IMR-90 (cell line): ENCODE results near the gene SLC18A3. TPM values are rescaled to one million over a fixed set of nuclear protein-coding genes. Genes with fewer than 3 reads are reported as not detected.

ENCODE experiments used
- ATAC-seq: fragments of 200-7000 bp; cut with Tn5 transposase; 2 replicates; pipeline ENCODE4 v1.9.1; 2020; ENCODE audit warnings: low read depth, mild to moderate bottlenecking, moderate library complexity
- BruUV-seq: library from RNA; stranded (reverse); fragments of 400-500 nt; replicated peaks from 2 replicates; lab custom pipeline; 2021; lab: Mats Ljungman, UMichigan
- CTCF ChIA-PET: fragments of 300-600 bp; formaldehyde crosslinking; extraction: SDS; loops from one replicate; lab custom pipeline; 2021; ENCODE audit warnings: antibody characterized with exemption; lab: Yijun Ruan, JAX
- POLR2A ChIA-PET: fragments of 300-600 bp; sonication (Branson Sonifier 250); formaldehyde crosslinking; loops from one replicate; lab custom pipeline; 2022; ENCODE audit warnings: antibody characterized with exemption; ENCODE audit not compliant: unreplicated experiment; lab: Charles Lee
- DNase-seq: peaks from one replicate; pipeline ENCODE4 v3.0.0; 2013
- H2AFZ ChIP-seq: replicated peaks from 2 replicates; pipeline ENCODE3; 2013; ENCODE audit warnings: low read length, mild to moderate bottlenecking; ENCODE audit not compliant: poor library complexity
- H2AK5ac ChIP-seq: 2 replicates; pipeline ENCODE4 v1.6.1; 2013; ENCODE audit warnings: low read depth, low read length, inconsistent platforms
- H2AK9ac ChIP-seq: replicated peaks from 2 replicates; pipeline ENCODE3; 2013; ENCODE audit warnings: mild to moderate bottlenecking, low read depth, low read length, moderate library complexity; ENCODE audit not compliant: poor library complexity
- H2BK120ac ChIP-seq: 2 replicates; pipeline ENCODE4 v1.6.1; 2013; ENCODE audit warnings: low read depth, low read length, inconsistent platforms
- H2BK15ac ChIP-seq: 3 replicates; pipeline ENCODE4 v1.6.1; 2013; ENCODE audit warnings: low read depth, low read length, inconsistent platforms
- H2BK20ac ChIP-seq: 2 replicates; pipeline ENCODE4 v1.6.1; 2013; ENCODE audit warnings: low read depth, mild to moderate bottlenecking, inconsistent platforms, low read length, moderate library complexity
- H2BK5ac ChIP-seq: 2 replicates; pipeline ENCODE4 v1.6.1; 2013; ENCODE audit warnings: mild to moderate bottlenecking, low read depth, low read length, inconsistent platforms; ENCODE audit not compliant: poor library complexity, severe bottlenecking
- H3K14ac ChIP-seq: replicated peaks from 2 replicates; pipeline ENCODE4 v1.6.1; 2013; ENCODE audit warnings: low read depth, low read length, inconsistent platforms
- H3K18ac ChIP-seq: 2 replicates; pipeline ENCODE4 v1.6.1; 2013; ENCODE audit warnings: low read depth, low read length, control low read depth
- H3K23ac ChIP-seq: 2 replicates; pipeline ENCODE4 v1.6.1; 2013; ENCODE audit warnings: low read depth, low read length, inconsistent platforms
- H3K27ac ChIP-seq: 2 replicates; pipeline ENCODE4 v1.5.1; 2013; ENCODE audit warnings: mild to moderate bottlenecking, control low read depth, low read length; ENCODE audit not compliant: insufficient read depth
- H3K27me3 ChIP-seq: 2 replicates; pipeline ENCODE4 v1.6.1; 2013; ENCODE audit warnings: low read length; ENCODE audit not compliant: control insufficient read depth, insufficient read depth
- H3K36me3 ChIP-seq: 2 replicates; pipeline ENCODE4 v1.6.1; 2013; ENCODE audit warnings: low read length, mixed read lengths; ENCODE audit not compliant: control insufficient read depth, insufficient read depth
- H3K4ac ChIP-seq: 2 replicates; pipeline ENCODE4 v1.6.1; 2013; ENCODE audit warnings: low read depth, low read length, inconsistent platforms
- H3K4me1 ChIP-seq: 2 replicates; pipeline ENCODE4 v1.6.1; 2013; ENCODE audit warnings: low read length, mixed read lengths; ENCODE audit not compliant: control insufficient read depth, insufficient read depth
- H3K4me2 ChIP-seq: 2 replicates; pipeline ENCODE4 v1.6.1; 2013; ENCODE audit warnings: low read depth, mild to moderate bottlenecking, control low read depth, low read length, moderate library complexity
- H3K4me3 ChIP-seq: 2 replicates; pipeline ENCODE4 v1.5.1; 2013; ENCODE audit warnings: low read depth, mild to moderate bottlenecking, control low read depth, low read length, moderate library complexity; ENCODE audit not compliant: insufficient read depth
- H3K56ac ChIP-seq: 2 replicates; pipeline ENCODE4 v1.6.1; 2013; ENCODE audit warnings: low read length, inconsistent platforms; ENCODE audit not compliant: insufficient read depth; ENCODE audit errors: extremely low read depth
- H3K79me1 ChIP-seq, 2 experiments: 2 replicates each; pipeline ENCODE4 v1.6.1; 2013; ENCODE audit warnings: low read length in 2 of 2, inconsistent platforms in 1 of 2, low read depth in 1 of 2
- H3K9ac ChIP-seq: 2 replicates; pipeline ENCODE4 v1.6.1; 2013; ENCODE audit warnings: low read depth, low read length, control low read depth
- H3K9me1 ChIP-seq: 2 replicates; pipeline ENCODE4 v1.6.1; 2013; ENCODE audit warnings: low read length, inconsistent platforms; ENCODE audit not compliant: insufficient read depth
- H3K9me3 ChIP-seq: 2 replicates; pipeline ENCODE4 v1.6.1; 2013; ENCODE audit warnings: low read length; ENCODE audit not compliant: control insufficient read depth, insufficient read depth
- H4K20me1 ChIP-seq: 2 replicates; pipeline ENCODE4 v1.6.1; 2013; ENCODE audit warnings: low read length, inconsistent platforms; ENCODE audit not compliant: insufficient read depth
- H4K5ac ChIP-seq: 2 replicates; pipeline ENCODE4 v1.6.1; 2013; ENCODE audit warnings: mild to moderate bottlenecking, low read depth, low read length, control low read depth
- H4K8ac ChIP-seq, 2 experiments: 2 replicates each; pipeline ENCODE4 v1.6.1; 2013; ENCODE audit warnings: low read depth in 2 of 2, low read length in 2 of 2, control low read depth in 1 of 2, inconsistent platforms in 1 of 2
- H4K91ac ChIP-seq: 2 replicates; pipeline ENCODE4 v1.6.1; 2013; ENCODE audit warnings: low read depth, low read length, inconsistent platforms; ENCODE audit not compliant: insufficient read depth
- BHLHE40 ChIP-seq: fragments of 150-350 bp; IDR thresholded peaks from 2 replicates; pipeline ENCODE4 v1.6.1; 2016; ENCODE audit warnings: mild to moderate bottlenecking, low read depth, low read length
- CHD1 ChIP-seq: IDR thresholded peaks from 2 replicates; pipeline ENCODE4 v1.6.1; 2012; ENCODE audit warnings: low read depth, low read length, improper control_type of control experiment
- MAFK ChIP-seq: IDR thresholded peaks from 2 replicates; pipeline ENCODE4 v1.6.1; 2012; ENCODE audit warnings: low read depth, low read length, improper control_type of control experiment
- MAZ ChIP-seq: IDR thresholded peaks from 2 replicates; pipeline ENCODE4 v1.6.1; 2012; ENCODE audit warnings: low read depth, mild to moderate bottlenecking, low read length, improper control_type of control experiment, moderate library complexity, borderline replicate concordance
- POLR2A ChIP-seq: IDR thresholded peaks from 2 replicates; pipeline ENCODE4 v1.6.1; 2012; ENCODE audit warnings: mild to moderate bottlenecking, low read depth, low read length
- SMC3 ChIP-seq: fragments of 150-350 bp; IDR thresholded peaks from 2 replicates; pipeline ENCODE4 v1.6.1; 2016; ENCODE audit warnings: low read depth, mild to moderate bottlenecking, antibody characterized with exemption, low read length, moderate library complexity
- WGBS, 2 experiments: methylation state at CpG; one replicate each; pipeline versions ENCODE4 v1.1.5 to v1.1.7; 2013; ENCODE audit warnings: missing lambda C conversion rate in 2 of 2; ENCODE audit not compliant: insufficient read length in 1 of 2; ENCODE audit errors: extremely low coverage in 2 of 2; 5-methylcytosine and 5-hydroxymethylcytosine counted together
- dilution Hi-C: fragments of 300-500 bp; cut with HindIII; formaldehyde crosslinking; loops from one replicate; pipeline ENCODE4 v1.14.3; 2018; ENCODE audit warnings: low sequenced_read_pairs; ENCODE audit not compliant: unreplicated experiment
- in situ Hi-C: fragments of 300-500 bp; cut with MboI; formaldehyde crosslinking; loops from 3 replicates; pipeline ENCODE4 v1.14.3; 2019; ENCODE audit warnings: low sequenced_read_pairs, inconsistent platforms, mixed read lengths
- intact Hi-C: fragments of 100-400 bp; cut with micrococcal nuclease; formaldehyde crosslinking; loops from 2 replicates; pipeline ENCODE4 v1.10.0; 2022
- polyA plus RNA-seq, 3 experiments: library from polyadenylated mRNA; depleted of rRNA; stranded (reverse); fragments of >200 nt; gene quantifications; 2 replicates each; pipeline ENCODE4 v1.2.3, GENCODE V29; 2012; ENCODE audit warnings: low replicate concordance in 1 of 3
- total RNA-seq: library from RNA; depleted of rRNA; stranded (reverse); fragments of >200 nt; gene quantifications from 2 replicates; pipeline ENCODE4 v1.2.3, GENCODE V29; 2012
- TF ChIP-seq, protein P1 (sequence below): fragments of 150-350 bp; IDR thresholded peaks from 2 replicates; pipeline ENCODE4 v1.6.1; 2016; ENCODE audit warnings: low read depth, mild to moderate bottlenecking, low read length, moderate library complexity, borderline replicate concordance
- TF ChIP-seq, protein P2 (sequence below): conservative IDR thresholded peaks from 2 replicates; pipeline ENCODE4 v1.5.1; 2012; ENCODE audit warnings: mild to moderate bottlenecking, low read depth, low read length, improper control_type of control experiment

Gene SLC18A3
- total and polyA plus RNA-seq, 2 of the 4 experiments (the other 2 are of a cell fraction), result not detected

DNA sequence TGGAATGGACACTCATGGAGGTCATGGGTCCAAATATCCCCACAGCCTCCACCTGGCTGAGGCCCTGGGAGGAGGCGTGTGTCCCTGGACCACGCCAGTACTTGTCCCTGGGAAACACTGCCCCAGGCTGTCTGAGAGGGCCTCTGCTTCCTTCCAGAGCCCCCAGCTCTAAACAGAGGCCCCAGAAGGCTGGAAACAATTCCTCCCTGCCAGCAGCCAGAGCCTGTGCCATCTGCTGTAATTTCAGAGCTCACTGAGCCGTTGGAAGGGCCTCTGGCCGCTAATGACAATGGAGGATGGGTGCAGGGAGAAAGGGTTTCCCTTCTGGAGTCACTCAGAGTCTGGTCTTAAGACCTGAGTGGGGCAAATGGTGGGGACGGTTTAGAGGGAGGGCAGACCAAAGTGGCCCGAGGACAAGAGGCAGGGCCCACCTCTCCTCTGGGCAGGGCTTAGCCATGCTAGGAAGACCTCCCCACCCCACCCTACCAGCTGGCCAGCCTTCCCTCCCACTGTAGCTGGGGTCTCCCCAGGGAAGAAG, 10.8 kb downstream of the SLC18A3 start:
- Histone ChIP-seq H2BK120ac (no peak overlapping the region), H2AK9ac (no peak overlapping the region), H4K91ac (no peak overlapping the region), H4K5ac (no peak overlapping the region), H3K14ac (no peak overlapping the region), H2AFZ (no peak overlapping the region), H2AK5ac (no peak overlapping the region), H3K27me3 (peaks cover 44% of the 10 kb centered on the region), H3K9ac (no peak overlapping the region), H3K27ac (no peak overlapping the region), H2BK5ac (no peak overlapping the region), H3K4ac (no peak overlapping the region), H3K79me1 (no peaks in the 10 kb centered on the region), H4K8ac (no peak overlapping the region), H3K4me1 (no peaks in the 10 kb centered on the region), H3K56ac (no peak overlapping the region), H3K9me3 (no peaks in the 10 kb centered on the region), H3K4me3 (no peak overlapping the region), H3K18ac (no peak overlapping the region), H2BK15ac (no peak overlapping the region), H3K23ac (no peak overlapping the region), H2BK20ac (no peak overlapping the region), H3K9me1 (0 out of 2 replicates have a peak, but pooled peaks cover 2% of the 10 kb centered on the region), H3K36me3 (no peaks in the 10 kb centered on the region), H4K20me1 (no peaks in the 10 kb centered on the region), H3K4me2 (no peak overlapping the region)
- ATAC-seq (no peak), DNase-seq (no peak)
- WGBS, 2 experiments, result no CpG with 5 or more reads among the region's 6 CpGs
- TF ChIP-seq CHD1 (no peak), SMC3 (no peak), MAZ (no peak), BHLHE40 (no peak), MAFK (no peak), POLR2A (no peak)
- TF ChIP-seq, protein P1, sequence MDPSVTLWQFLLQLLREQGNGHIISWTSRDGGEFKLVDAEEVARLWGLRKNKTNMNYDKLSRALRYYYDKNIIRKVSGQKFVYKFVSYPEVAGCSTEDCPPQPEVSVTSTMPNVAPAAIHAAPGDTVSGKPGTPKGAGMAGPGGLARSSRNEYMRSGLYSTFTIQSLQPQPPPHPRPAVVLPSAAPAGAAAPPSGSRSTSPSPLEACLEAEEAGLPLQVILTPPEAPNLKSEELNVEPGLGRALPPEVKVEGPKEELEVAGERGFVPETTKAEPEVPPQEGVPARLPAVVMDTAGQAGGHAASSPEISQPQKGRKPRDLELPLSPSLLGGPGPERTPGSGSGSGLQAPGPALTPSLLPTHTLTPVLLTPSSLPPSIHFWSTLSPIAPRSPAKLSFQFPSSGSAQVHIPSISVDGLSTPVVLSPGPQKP, result no peak
- TF ChIP-seq, protein P2, sequence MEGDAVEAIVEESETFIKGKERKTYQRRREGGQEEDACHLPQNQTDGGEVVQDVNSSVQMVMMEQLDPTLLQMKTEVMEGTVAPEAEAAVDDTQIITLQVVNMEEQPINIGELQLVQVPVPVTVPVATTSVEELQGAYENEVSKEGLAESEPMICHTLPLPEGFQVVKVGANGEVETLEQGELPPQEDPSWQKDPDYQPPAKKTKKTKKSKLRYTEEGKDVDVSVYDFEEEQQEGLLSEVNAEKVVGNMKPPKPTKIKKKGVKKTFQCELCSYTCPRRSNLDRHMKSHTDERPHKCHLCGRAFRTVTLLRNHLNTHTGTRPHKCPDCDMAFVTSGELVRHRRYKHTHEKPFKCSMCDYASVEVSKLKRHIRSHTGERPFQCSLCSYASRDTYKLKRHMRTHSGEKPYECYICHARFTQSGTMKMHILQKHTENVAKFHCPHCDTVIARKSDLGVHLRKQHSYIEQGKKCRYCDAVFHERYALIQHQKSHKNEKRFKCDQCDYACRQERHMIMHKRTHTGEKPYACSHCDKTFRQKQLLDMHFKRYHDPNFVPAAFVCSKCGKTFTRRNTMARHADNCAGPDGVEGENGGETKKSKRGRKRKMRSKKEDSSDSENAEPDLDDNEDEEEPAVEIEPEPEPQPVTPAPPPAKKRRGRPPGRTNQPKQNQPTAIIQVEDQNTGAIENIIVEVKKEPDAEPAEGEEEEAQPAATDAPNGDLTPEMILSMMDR, result no peak
- BruUV-seq, result no TSS peak
- ChIA-PET POLR2A (no interaction called here), CTCF (no interaction called here)
- in situ Hi-C loops (no loop called here), intact Hi-C loops (no loop called here), dilution Hi-C loops (no loop called here)
